Keratinocyte (primary cell): Measurements from ENCODE around the gene FHOD3. TPM values are rescaled to one million over a fixed set of nuclear protein-coding genes. Genes with fewer than 3 reads are reported as not detected.

ENCODE experiments used
- DNase-seq: peaks from one replicate; pipeline ENCODE4 v3.0.0-alpha.2; 2011; ENCODE audit warnings: low read depth, missing footprints, low spot score
- FAIRE-seq: peaks from 2 replicates; lab custom pipeline; 2011; peaks lifted over from hg19 to GRCh38; lab: Jason Lieb, UNC
- H2AFZ ChIP-seq: 2 replicates; pipeline ENCODE4 v1.6.0; 2012; ENCODE audit warnings: low read length, control low read depth, inconsistent platforms; ENCODE audit not compliant: control insufficient read depth
- H3K27ac ChIP-seq: 2 replicates; pipeline ENCODE4 v1.5.1; 2011; ENCODE audit warnings: low read length; ENCODE audit not compliant: control insufficient read depth, insufficient read depth
- H3K27me3 ChIP-seq: 3 replicates; pipeline ENCODE4 v1.6.0; 2011; ENCODE audit warnings: low read length; ENCODE audit not compliant: control insufficient read depth, insufficient read depth; ENCODE audit errors: extremely low read depth
- H3K36me3 ChIP-seq, 2 experiments: 2 replicates in 1 of 2; 3 replicates in 1 of 2; pipeline ENCODE4 v1.5.1; 2011; ENCODE audit warnings: low read length in 2 of 2, mild to moderate bottlenecking in 1 of 2; ENCODE audit not compliant: control insufficient read depth in 2 of 2, insufficient read depth in 2 of 2; ENCODE audit errors: extremely low read depth in 1 of 2
- H3K4me1 ChIP-seq: 3 replicates; pipeline ENCODE4 v1.5.1; 2011; ENCODE audit warnings: low read length; ENCODE audit not compliant: control insufficient read depth, insufficient read depth; ENCODE audit errors: extremely low read depth
- H3K4me2 ChIP-seq: 3 replicates; pipeline ENCODE4 v1.6.0; 2011; ENCODE audit warnings: low read depth, low read length; ENCODE audit not compliant: control insufficient read depth, insufficient read depth; ENCODE audit errors: extremely low read depth
- H3K4me3 ChIP-seq, 3 experiments: fragments of 200-600 bp in 1 of 3; sonication (generic) in 1 of 3; 2 replicates in 2 of 3; 3 replicates in 1 of 3; pipeline ENCODE4 v1.5.1; 2011 to 2016; ENCODE audit warnings: low read length in 3 of 3, mild to moderate bottlenecking in 3 of 3, control low read depth in 2 of 3, inconsistent platforms in 1 of 3, low read depth in 1 of 3, mixed read lengths in 1 of 3, mixed run types in 1 of 3, moderate library complexity in 1 of 3; ENCODE audit not compliant: control insufficient read depth in 2 of 3, insufficient read depth in 2 of 3; ENCODE audit errors: extremely low read depth in 1 of 3
- H3K79me2 ChIP-seq: 2 replicates; pipeline ENCODE4 v1.6.0; 2012; ENCODE audit warnings: low read length; ENCODE audit not compliant: control insufficient read depth, insufficient read depth
- H3K9ac ChIP-seq: 3 replicates; pipeline ENCODE4 v1.6.0; 2011; ENCODE audit warnings: low read length; ENCODE audit not compliant: control insufficient read depth, insufficient read depth; ENCODE audit errors: extremely low read depth
- H3K9me1 ChIP-seq: 3 replicates; pipeline ENCODE4 v1.6.0; 2011; ENCODE audit warnings: low read length; ENCODE audit not compliant: control insufficient read depth, insufficient read depth; ENCODE audit errors: extremely low read depth
- H3K9me3 ChIP-seq: 2 replicates; pipeline ENCODE4 v1.5.1; 2012; ENCODE audit warnings: low read depth, low read length; ENCODE audit not compliant: control insufficient read depth
- H4K20me1 ChIP-seq: 3 replicates; pipeline ENCODE4 v1.6.0; 2011; ENCODE audit warnings: low read length; ENCODE audit not compliant: control insufficient read depth, insufficient read depth; ENCODE audit errors: extremely low read depth
- CTCF ChIP-seq, 3 experiments: IDR thresholded peaks in 1 of 3; conservative IDR thresholded peaks in 1 of 3; optimal IDR thresholded peaks in 1 of 3; 2 replicates in 2 of 3; 3 replicates in 1 of 3; pipeline versions ENCODE3 to v1.5.1; 2011; ENCODE audit warnings: low read length in 3 of 3, mild to moderate bottlenecking in 3 of 3, moderate library complexity in 2 of 3, control low read depth in 1 of 3, inconsistent platforms in 1 of 3; ENCODE audit not compliant: insufficient read depth in 2 of 3; ENCODE audit errors: extremely low read depth in 1 of 3
- EZH2 ChIP-seq: IDR thresholded peaks from one replicate; pipeline ENCODE4 v1.6.1; 2012; ENCODE audit warnings: inconsistent platforms, mild to moderate bottlenecking, low read length, moderate library complexity
- dilution Hi-C: fragments of 300-500 bp; cut with MboI; formaldehyde crosslinking; loops from one replicate; pipeline ENCODE4 v1.7.0; 2020; ENCODE audit warnings: low sequenced_read_pairs; ENCODE audit not compliant: extremely low pct_ligation_motif_present
- polyA plus RNA-seq, 5 experiments: library from polyadenylated mRNA; depleted of rRNA in 3 of 5; stranded (reverse) in 3 of 5; stranded (forward) in 1 of 5; unstranded in 1 of 5; fragments of >200 nt; gene quantifications; 1 replicate in 1 of 5; 2 replicates in 3 of 5; 3 replicates in 1 of 5; pipeline versions ENCODE4 v1.2.1 to v1.2.3, GENCODE V29; 2011 to 2012; ENCODE audit warnings: missing spikeins in 2 of 5, low read depth in 1 of 5, low replicate concordance in 1 of 5

Gene FHOD3
- polyA plus RNA-seq, 1 donor (not counting 4 experiments of a cell fraction or from before 2014, with no cell fraction given), result 7.7 TPM

- H2AFZ ChIP-seq, result no peak overlapping the region
- no peak overlapping the region for H3K9ac ChIP-seq
- no peak overlapping the region for H3K27ac ChIP-seq
- no peak overlapping the region for H3K4me3 ChIP-seq
- no peaks in the 10 kb centered on the region for H3K9me3 ChIP-seq
- H3K79me2 ChIP-seq, result peaks cover 5% of the 10 kb centered on the region
- FAIRE-seq, result no peak
- H3K27me3 ChIP-seq, result no peaks in the 10 kb centered on the region
- no peaks in the 10 kb centered on the region for H4K20me1 ChIP-seq
- H3K4me1 ChIP-seq, result peaks cover 11% of the 10 kb centered on the region
- H3K36me3 ChIP-seq, result no peaks in the 10 kb centered on the region
- dilution Hi-C loops, result no loop called here
- H3K4me2 ChIP-seq, result no peak overlapping the region
- no peak for DNase-seq
- TF ChIP-seq CTCF (optimal IDR thresholded peaks at IDR 0.05 in 1 of 3, IDR thresholded peaks at IDR 0.05 in 1 of 3, conservative IDR thresholded peaks at IDR 0.05 in 1 of 3; ENCODE audit: extremely low read depth in 1 of 3, insufficient read depth in 2 of 3, low read length in 3 of 3), result no peak
- no peak for TF ChIP-seq EZH2
- peaks cover 2% of the 10 kb centered on the region for H3K9me1 ChIP-seq
These were observed 24.9 kb downstream of the FHOD3 start for GRCh38 chr18:36322408-36322728.

GRCh38 chr18:36322734-36323133, 25.2 kb downstream of the FHOD3 start:
- H3K9me3 ChIP-seq, result no peaks in the 10 kb centered on the region
- H3K27ac ChIP-seq, result no peak overlapping the region
- H4K20me1 ChIP-seq, result no peaks in the 10 kb centered on the region
- no peaks in the 10 kb centered on the region for H3K36me3 ChIP-seq
- no peak for FAIRE-seq
- H2AFZ ChIP-seq, result no peak overlapping the region
- no peak for DNase-seq
- peaks cover 11% of the 10 kb centered on the region for H3K4me1 ChIP-seq
- no peak for TF ChIP-seq EZH2
- no peak for TF ChIP-seq CTCF (optimal IDR thresholded peaks at IDR 0.05 in 1 of 3, IDR thresholded peaks at IDR 0.05 in 1 of 3, conservative IDR thresholded peaks at IDR 0.05 in 1 of 3; ENCODE audit: extremely low read depth in 1 of 3, insufficient read depth in 2 of 3, low read length in 3 of 3)
- H3K9ac ChIP-seq, result no peak overlapping the region
- H3K27me3 ChIP-seq, result no peaks in the 10 kb centered on the region
- H3K9me1 ChIP-seq, result peaks cover 2% of the 10 kb centered on the region
- dilution Hi-C loops, result no loop called here
- no peak overlapping the region for H3K4me2 ChIP-seq
- peaks cover 5% of the 10 kb centered on the region for H3K79me2 ChIP-seq
- no peak overlapping the region for H3K4me3 ChIP-seq
